ENCODE data around the gene ZDHHC6. TPM values are rescaled to one million over a fixed set of nuclear protein-coding genes. Genes with fewer than 3 reads are reported as not detected.
A peak's percentile ranks its signal among the peaks of the same experiment; 100 is the strongest.
"Not testable (repeated sequence)": the region's sequence is repeated elsewhere in the genome, so short reads cannot be mapped to it uniquely, and the experiment has no call there.

ZDHHC6 gene
- total RNA-seq, 1 donor from 2014 or later: 44.5 TPM

GRCh38 chr10:112421731-112422130, 25.0 kb downstream of the ZDHHC6 start:
- no peak for ATAC-seq (ENCODE audit: low read depth)
- H3K4me3 Mint-ChIP-seq: no peak overlapping the region
- CTCF ChIA-PET: no interaction called here
- POLR2A ChIA-PET: interaction anchor here (0.6 kb wide), 1 partner anchor 9 kb away, joined by 3 read pairs; no protein-coding TSS in a partner anchor
- H3K27me3 Mint-ChIP-seq: no peaks in the 10 kb centered on the region
- intact Hi-C loops (cut with micrococcal nuclease): no loop called here
- DNase-seq: no peak
- H3K9me3 Mint-ChIP-seq: no peaks in the 10 kb centered on the region
- H3K4me1 Mint-ChIP-seq: no peaks in the 10 kb centered on the region
- H3K36me3 Mint-ChIP-seq (ENCODE audit: low read depth): peaks cover 79% of the 10 kb centered on the region
- TF ChIP-seq CTCF (IDR thresholded peaks at IDR 0.05): no peak
- H3K27ac Mint-ChIP-seq: no peak overlapping the region

GRCh38 chr10:112412696-112413095, 34.0 kb downstream of the ZDHHC6 start:
- Mint-ChIP-seq H3K4me3 (no peak overlapping the region), H3K9me3 (no peaks in the 10 kb centered on the region), H3K27ac (no peak overlapping the region), H3K36me3 (ENCODE audit: low read depth) (peaks cover 82% of the 10 kb centered on the region), H3K4me1 (peaks cover under 1% of the 10 kb centered on the region), H3K27me3 (no peaks in the 10 kb centered on the region)
- ATAC-seq (ENCODE audit: low read depth): no peak
- intact Hi-C loops (cut with micrococcal nuclease): no loop called here
- no peak for DNase-seq
- CTCF ChIA-PET: no interaction called here
- no peak for TF ChIP-seq CTCF (IDR thresholded peaks at IDR 0.05)
- POLR2A ChIA-PET: no interaction called here

DNA sequence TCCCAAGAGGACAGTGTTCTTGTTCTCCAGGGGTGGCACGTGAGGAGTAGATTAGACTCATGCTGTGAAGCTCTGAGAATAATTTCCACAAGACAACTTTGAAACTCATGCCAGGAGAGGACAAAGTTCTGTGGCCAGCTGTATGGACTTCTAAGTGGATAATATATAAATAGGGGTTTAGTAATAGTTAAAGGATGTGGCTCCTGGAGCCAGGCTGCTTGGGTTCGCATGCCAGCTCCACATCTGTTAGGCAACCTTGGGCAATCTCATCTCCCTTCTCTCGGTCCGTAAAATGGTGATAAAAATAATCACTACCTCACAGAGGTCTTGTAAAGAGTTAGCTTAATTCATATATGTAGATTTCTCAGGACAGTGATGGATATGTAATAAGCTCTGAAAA, 37.0 kb downstream of the ZDHHC6 start:
- ChIA-PET CTCF (no interaction called here), POLR2A (no interaction called here)
- H3K4me1 Mint-ChIP-seq: peaks cover 15% of the 10 kb centered on the region
- ATAC-seq (ENCODE audit: low read depth) (no peak), DNase-seq (no peak)
- H3K27ac Mint-ChIP-seq: no peak overlapping the region
- no peak overlapping the region for H3K4me3 Mint-ChIP-seq
- TF ChIP-seq CTCF (IDR thresholded peaks at IDR 0.05): no peak
- peaks cover 8% of the 10 kb centered on the region for H3K9me3 Mint-ChIP-seq
- peaks cover 85% of the 10 kb centered on the region for H3K36me3 Mint-ChIP-seq (ENCODE audit: low read depth)
- intact Hi-C loops (cut with micrococcal nuclease): no loop called here
- no peaks in the 10 kb centered on the region for H3K27me3 Mint-ChIP-seq

GRCh38 chr10:112409299-112409698, 37.4 kb downstream of the ZDHHC6 start:
- ChIA-PET POLR2A (no interaction called here), CTCF (no interaction called here)
- intact Hi-C loops (cut with micrococcal nuclease): no loop called here
- Mint-ChIP-seq H3K9me3 (peaks cover 8% of the 10 kb centered on the region), H3K27ac (peak overlapping the region; percentile 5), H3K36me3 (ENCODE audit: low read depth) (peaks cover 86% of the 10 kb centered on the region), H3K4me1 (peaks cover 15% of the 10 kb centered on the region), H3K4me3 (no peak overlapping the region), H3K27me3 (no peaks in the 10 kb centered on the region)
- ATAC-seq (ENCODE audit: low read depth): no peak
- DNase-seq: no peak
- TF ChIP-seq CTCF (IDR thresholded peaks at IDR 0.05): no peak

DNA sequence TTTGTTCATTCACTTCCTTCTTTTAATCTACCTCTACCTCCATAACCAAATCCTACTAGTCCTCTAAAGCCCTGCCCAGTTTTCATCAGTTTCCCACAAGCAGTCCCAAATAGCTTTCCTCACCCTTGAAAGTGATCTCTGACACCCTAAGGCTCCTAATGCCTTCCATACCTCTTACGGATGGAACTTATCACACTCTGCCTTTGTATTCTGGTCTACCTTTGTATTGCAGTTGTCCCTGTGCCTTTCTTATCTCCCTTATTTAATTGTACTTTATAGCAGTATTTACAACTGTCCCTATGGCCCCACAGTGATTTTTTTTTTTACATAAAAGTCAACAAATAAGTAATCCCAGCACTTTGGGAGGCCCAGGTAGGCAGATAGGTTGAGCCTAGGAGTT, 39.0 kb downstream of the ZDHHC6 start:
- H3K36me3 Mint-ChIP-seq (ENCODE audit: low read depth): peaks cover 89% of the 10 kb centered on the region
- peaks cover 8% of the 10 kb centered on the region for H3K9me3 Mint-ChIP-seq
- no peak overlapping the region for H3K4me3 Mint-ChIP-seq
- no peak overlapping the region for H3K27ac Mint-ChIP-seq
- intact Hi-C loops (cut with micrococcal nuclease): no loop called here
- TF ChIP-seq CTCF (IDR thresholded peaks at IDR 0.05): no peak
- ChIA-PET POLR2A (no interaction called here), CTCF (interaction anchor here (1.6 kb wide), 1 partner anchor 27 kb away, joined by 4 read pairs; no protein-coding TSS in a partner anchor)
- DNase-seq: no peak
- H3K4me1 Mint-ChIP-seq: peaks cover 15% of the 10 kb centered on the region
- no peak for ATAC-seq (ENCODE audit: low read depth)
- no peaks in the 10 kb centered on the region for H3K27me3 Mint-ChIP-seq

DNA sequence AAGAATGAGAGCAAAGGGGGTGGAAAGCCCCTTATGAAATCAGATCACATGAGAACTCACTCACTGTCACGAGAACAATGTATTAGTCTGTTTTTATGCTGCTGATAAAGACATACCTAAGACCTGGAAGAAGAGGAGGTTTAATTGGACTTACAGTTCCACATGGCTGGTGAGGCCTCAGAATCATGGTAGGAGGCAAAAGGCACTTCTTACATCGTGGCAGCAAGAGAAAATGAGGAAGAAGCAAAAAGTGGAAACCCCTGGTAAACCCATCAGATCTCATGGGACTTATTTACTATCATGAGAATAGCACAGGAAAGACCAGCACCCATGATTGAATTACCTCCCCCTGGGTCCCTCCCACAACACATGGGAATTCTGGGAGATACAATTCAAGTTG, 39.9 kb downstream of the ZDHHC6 start:
- intact Hi-C loops (cut with micrococcal nuclease); POLR2A ChIA-PET; ATAC-seq (ENCODE audit: low read depth); CTCF ChIA-PET; DNase-seq; H3K9me3 Mint-ChIP-seq; H3K27me3 Mint-ChIP-seq: not testable (repeated sequence)
- Mint-ChIP-seq H3K4me3 (peak overlapping the region; percentile 12), H3K4me1 (peaks cover 15% of the 10 kb centered on the region), H3K36me3 (ENCODE audit: low read depth) (peaks cover 91% of the 10 kb centered on the region), H3K27ac (peak overlapping the region; percentile 66)

Measured in activated B cell treated with CpG ODN at 0.5 μM for 24 hours (primary cell).